GM12864 (cell line): ENCODE measurements around the gene CAP2.

Source experiments
- DNase-seq: peaks from one replicate; pipeline ENCODE4 v3.0.0-alpha.2; 2011; ENCODE audit warnings: low read depth
- H3K4me3 ChIP-seq: 2 replicates; pipeline ENCODE4 v1.5.1; 2011; ENCODE audit warnings: mild to moderate bottlenecking, low read depth, low read length, control low read depth
- TF ChIP-seq, protein P1 (sequence below): IDR thresholded peaks from 2 replicates; pipeline ENCODE4 v1.5.1; 2011; ENCODE audit warnings: low read depth, mild to moderate bottlenecking, moderate library complexity, low read length, control low read depth, inconsistent platforms; ENCODE audit errors: missing control alignments

The CAP2 gene

DNA sequence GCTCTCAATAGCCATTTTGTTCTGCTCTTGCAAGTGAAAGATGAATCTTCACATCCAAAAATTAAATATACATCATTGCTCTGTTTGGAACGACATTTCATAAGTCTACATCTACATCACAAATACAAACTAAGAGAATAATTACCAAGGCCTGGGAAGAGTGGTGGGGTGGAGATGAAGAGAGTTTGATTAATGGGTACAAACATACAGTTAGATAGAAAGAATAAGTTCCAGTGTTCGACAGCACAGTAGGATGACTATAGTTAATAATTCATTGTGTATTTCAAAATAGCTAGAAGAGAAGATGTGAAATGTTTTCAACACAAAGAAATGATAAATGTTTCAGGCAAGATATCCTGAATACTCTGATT lies 38.0 kb upstream of the CAP2 start:
- H3K4me3 ChIP-seq = no peak overlapping the region
- no peak for DNase-seq
- TF ChIP-seq, protein P1, sequence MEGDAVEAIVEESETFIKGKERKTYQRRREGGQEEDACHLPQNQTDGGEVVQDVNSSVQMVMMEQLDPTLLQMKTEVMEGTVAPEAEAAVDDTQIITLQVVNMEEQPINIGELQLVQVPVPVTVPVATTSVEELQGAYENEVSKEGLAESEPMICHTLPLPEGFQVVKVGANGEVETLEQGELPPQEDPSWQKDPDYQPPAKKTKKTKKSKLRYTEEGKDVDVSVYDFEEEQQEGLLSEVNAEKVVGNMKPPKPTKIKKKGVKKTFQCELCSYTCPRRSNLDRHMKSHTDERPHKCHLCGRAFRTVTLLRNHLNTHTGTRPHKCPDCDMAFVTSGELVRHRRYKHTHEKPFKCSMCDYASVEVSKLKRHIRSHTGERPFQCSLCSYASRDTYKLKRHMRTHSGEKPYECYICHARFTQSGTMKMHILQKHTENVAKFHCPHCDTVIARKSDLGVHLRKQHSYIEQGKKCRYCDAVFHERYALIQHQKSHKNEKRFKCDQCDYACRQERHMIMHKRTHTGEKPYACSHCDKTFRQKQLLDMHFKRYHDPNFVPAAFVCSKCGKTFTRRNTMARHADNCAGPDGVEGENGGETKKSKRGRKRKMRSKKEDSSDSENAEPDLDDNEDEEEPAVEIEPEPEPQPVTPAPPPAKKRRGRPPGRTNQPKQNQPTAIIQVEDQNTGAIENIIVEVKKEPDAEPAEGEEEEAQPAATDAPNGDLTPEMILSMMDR = no peak

DNA sequence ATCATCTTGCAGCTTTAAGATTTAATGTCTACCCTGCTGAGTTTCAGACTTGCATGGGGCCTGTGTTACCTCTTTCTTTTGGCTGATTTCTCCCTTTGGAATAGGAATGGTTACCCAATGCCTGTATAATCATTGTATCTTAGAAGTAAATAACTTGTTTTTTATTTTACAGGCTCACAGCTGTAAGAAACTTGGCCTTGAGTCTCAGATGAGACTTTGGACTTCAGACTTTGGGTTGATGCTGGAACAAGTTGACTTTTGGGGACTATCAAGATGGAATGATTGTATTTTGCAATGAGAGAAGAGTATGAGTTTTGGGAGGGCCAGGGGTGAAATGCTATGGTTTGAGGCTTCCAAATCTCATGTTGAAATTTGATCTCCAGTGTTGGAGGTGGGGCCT lies 34.9 kb upstream of the CAP2 start:
- TF ChIP-seq, protein P1 = no peak
- DNase-seq = no peak
- no peak overlapping the region for H3K4me3 ChIP-seq

DNA sequence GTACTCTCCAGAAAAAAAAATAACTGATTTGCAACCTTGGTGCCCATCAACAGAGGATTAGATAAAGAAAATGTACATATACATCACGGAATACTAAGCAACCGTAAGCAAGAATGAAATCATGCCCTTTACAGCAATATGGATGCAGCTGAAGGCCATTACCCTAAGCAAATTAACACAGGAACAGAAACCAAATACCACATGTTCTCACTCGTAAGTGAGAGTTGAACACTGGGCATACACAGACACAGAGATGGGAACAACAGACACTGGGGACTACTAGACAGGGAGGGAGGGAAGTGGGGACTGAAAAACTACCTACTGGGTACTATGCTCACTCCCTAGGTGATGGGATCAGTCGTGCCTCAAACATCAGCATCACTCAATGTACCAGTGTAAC lies 32.8 kb upstream of the CAP2 start:
- DNase-seq = no peak
- H3K4me3 ChIP-seq = no peak overlapping the region
- TF ChIP-seq, protein P1 = no peak

DNA sequence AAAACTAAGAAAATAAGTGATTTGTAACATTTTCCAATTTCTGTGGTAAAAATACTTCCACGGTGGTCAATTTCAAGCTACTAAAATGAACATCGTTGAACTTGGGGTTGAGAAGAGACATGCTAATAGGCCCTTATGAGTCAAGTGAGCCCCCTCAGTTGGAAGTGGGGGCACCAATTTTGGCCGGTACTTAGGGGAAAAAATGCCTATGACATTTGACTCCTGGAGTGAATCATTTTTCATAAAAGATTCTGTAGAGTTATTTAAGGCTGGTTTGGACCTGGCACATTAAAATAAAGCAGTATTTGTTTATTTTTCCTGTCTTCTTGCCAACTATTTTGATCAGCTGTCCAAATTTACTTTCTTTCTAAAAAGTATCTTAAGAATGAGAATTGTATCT lies 32.4 kb upstream of the CAP2 start:
- no peak for DNase-seq
- H3K4me3 ChIP-seq = no peak overlapping the region
- TF ChIP-seq, protein P1 = no peak

DNA sequence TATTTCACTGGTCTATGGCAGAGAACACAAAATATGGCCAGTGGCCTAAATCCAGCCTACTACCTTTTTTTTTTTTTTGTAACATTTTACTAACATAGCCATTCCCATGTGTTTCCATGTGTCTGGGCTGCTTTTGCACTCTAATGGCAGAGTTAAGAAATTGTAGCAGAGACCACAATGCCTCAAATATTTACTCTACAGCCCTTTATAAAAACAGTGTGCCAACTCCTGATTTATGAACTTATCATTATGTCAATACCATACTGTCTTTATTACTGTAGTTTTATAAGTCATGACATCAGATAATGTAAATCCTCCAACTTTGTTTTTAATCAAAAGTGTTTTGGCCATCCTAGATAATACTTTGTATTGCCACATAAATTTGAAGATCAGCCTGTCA lies 27.4 kb upstream of the CAP2 start:
- no peak for DNase-seq
- H3K4me3 ChIP-seq = no peak overlapping the region
- TF ChIP-seq, protein P1 = no peak

DNA sequence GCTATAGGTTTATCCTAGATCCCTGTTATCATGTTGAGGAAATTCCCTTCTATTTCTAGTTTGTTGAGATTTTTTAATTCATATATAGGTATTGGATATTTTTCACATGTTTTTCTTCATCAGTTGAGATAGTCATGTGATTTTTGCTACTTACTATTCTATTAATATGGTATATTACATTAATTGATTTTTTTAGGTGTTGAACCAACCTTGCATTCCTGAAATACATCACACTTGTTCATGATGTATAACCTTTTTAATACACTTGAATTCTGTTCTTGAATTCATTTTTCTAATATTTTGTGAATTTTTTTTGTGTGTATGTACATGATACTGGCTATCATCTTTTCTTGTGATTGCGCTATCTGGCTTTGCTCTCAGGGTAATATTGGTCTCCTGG lies 25.5 kb upstream of the CAP2 start:
- TF ChIP-seq, protein P1 = no peak
- no peak for DNase-seq
- H3K4me3 ChIP-seq = no peak overlapping the region

DNA sequence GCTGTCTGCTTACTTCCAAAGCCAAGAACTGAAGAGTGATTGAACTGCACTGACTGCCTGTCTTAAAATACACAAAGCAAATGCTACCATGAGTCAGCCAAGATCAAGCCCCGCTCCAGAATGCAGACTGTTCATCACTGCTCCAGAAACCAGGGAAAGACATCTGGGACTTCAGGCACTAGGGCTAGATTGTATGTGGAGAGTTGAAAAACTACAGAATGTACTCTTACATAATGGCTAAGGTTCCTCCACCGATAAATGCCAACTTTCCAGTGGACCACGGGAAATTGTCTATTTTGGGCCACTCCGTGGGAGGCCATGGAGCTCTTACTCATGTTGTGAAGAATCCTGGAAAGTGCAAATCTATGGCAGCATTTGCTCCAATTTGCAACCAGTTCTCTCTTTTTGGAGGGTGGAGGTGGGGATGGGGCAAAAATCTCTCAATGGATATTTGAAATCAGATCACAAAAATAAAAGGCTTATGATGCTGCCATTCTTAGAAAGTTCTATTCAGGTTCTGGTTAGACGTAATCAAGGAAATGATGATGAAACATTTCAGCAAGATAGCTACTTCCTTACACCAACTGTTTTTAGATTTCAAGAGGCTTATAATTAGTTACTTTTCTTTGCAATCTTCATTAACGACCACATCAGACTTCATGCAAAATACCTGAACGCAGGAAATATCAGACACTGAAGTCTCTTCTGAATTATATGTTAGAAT lies 11.8 kb upstream of the CAP2 start:
- no peak overlapping the region for H3K4me3 ChIP-seq
- TF ChIP-seq, protein P1 = no peak
- no peak for DNase-seq
